HepG2 (cell line): ENCODE measurements around the gene LRPAP1. TPM values are rescaled to one million over a fixed set of nuclear protein-coding genes. Genes with fewer than 3 reads are reported as not detected.

ENCODE experiments used
- ATAC-seq: fragments of 200-7000 bp; cut with Tn5 transposase; 3 replicates; pipeline ENCODE4 v1.9.1; 2020; ENCODE audit warnings: mild to moderate bottlenecking, moderate library complexity
- BruUV-seq: library from RNA; stranded (reverse); fragments of 400-500 nt; replicated peaks from 2 replicates; lab custom pipeline; 2021; lab: Mats Ljungman, UMichigan
- CTCF ChIA-PET: fragments of 300-600 bp; formaldehyde crosslinking; extraction: SDS; loops from one replicate; lab custom pipeline; 2021; ENCODE audit warnings: low total read pairs, inconsistent platforms, low intra/inter-chr PET ratio; lab: Yijun Ruan, JAX
- POLR2A ChIA-PET: fragments of 350-600 bp; sonication (Branson Sonifier 250); formaldehyde crosslinking; loops from one replicate; lab custom pipeline; 2020; ENCODE audit warnings: antibody characterized with exemption, inconsistent platforms; lab: Yijun Ruan, JAX
- DNase-seq: peaks from one replicate; pipeline ENCODE4 v3.0.0-alpha.2; 2015; ENCODE audit warnings: low spot score
- FAIRE-seq: peaks from 3 replicates; lab custom pipeline; 2011; peaks lifted over from hg19 to GRCh38; lab: Jason Lieb, UNC
- H2AFZ ChIP-seq: one replicate; pipeline ENCODE4 v1.6.1; 2011; ENCODE audit warnings: low read length, inconsistent platforms
- H3K27ac ChIP-seq: fragments of 300-600 bp; 3 replicates; pipeline ENCODE4 v1.8.0; 2011; ENCODE audit warnings: mixed run types, mild to moderate bottlenecking, mixed read lengths, low read length, inconsistent platforms; ENCODE audit not compliant: insufficient read depth; ENCODE audit errors: extremely low read length
- H3K27me3 ChIP-seq, 2 experiments: fragments of 200-600 bp in 1 of 2; 2 replicates in 1 of 2; 3 replicates in 1 of 2; pipeline versions ENCODE4 v1.6.0 to v1.8.0; 2011; ENCODE audit warnings: low read length in 2 of 2, mild to moderate bottlenecking in 2 of 2, moderate library complexity in 2 of 2, inconsistent platforms in 1 of 2; ENCODE audit not compliant: insufficient read depth in 2 of 2, control insufficient read depth in 1 of 2
- H3K36me3 ChIP-seq, 2 experiments: fragments of 200-600 bp in 1 of 2; replicated peaks in 1 of 2; 2 replicates in 1 of 2; 3 replicates in 1 of 2; pipeline versions ENCODE4 v1.5.1 to v1.8.0; 2011; ENCODE audit warnings: low read length in 2 of 2, inconsistent platforms in 1 of 2; ENCODE audit not compliant: insufficient read depth in 2 of 2, control insufficient read depth in 1 of 2
- H3K4me1 ChIP-seq: 2 replicates; pipeline ENCODE4 v1.5.1; 2012; ENCODE audit warnings: low read length, inconsistent platforms; ENCODE audit not compliant: insufficient read depth
- H3K4me2 ChIP-seq: 2 replicates; pipeline ENCODE4 v1.6.0; 2011; ENCODE audit warnings: low read depth, low read length, inconsistent platforms
- H3K4me3 ChIP-seq, 3 experiments: fragments of 200-600 bp in 1 of 3; sonication (generic), shearing (Covaris generic) in 1 of 3; replicated peaks in 1 of 3; 2 replicates each; pipeline ENCODE4 v1.5.1; 2011 to 2016; ENCODE audit warnings: low read length in 3 of 3, inconsistent platforms in 2 of 3, low read depth in 2 of 3, mild to moderate bottlenecking in 2 of 3, control low read depth in 1 of 3, mixed read lengths in 1 of 3; ENCODE audit not compliant: insufficient read depth in 1 of 3
- H3K79me2 ChIP-seq: one replicate; pipeline ENCODE4 v1.6.1; 2011; ENCODE audit warnings: low read length, inconsistent platforms; ENCODE audit not compliant: insufficient read depth
- H3K9ac ChIP-seq: 2 replicates; pipeline ENCODE4 v1.6.0; 2011; ENCODE audit warnings: mild to moderate bottlenecking, low read depth, low read length, inconsistent platforms; ENCODE audit not compliant: insufficient read depth
- H3K9me3 ChIP-seq: 2 replicates; pipeline ENCODE4 v1.5.1; 2012; ENCODE audit warnings: mild to moderate bottlenecking, low read length
- H4K20me1 ChIP-seq: 2 replicates; pipeline ENCODE4 v1.6.0; 2011; ENCODE audit warnings: inconsistent platforms, mild to moderate bottlenecking, low read length, moderate library complexity; ENCODE audit not compliant: insufficient read depth
- ARID2 ChIP-seq: sonication (generic); formaldehyde crosslinking; IDR thresholded peaks from 2 replicates; pipeline ENCODE4 v1.8.1; 2022; ENCODE audit warnings: mild to moderate bottlenecking, missing genetic modification reagents, borderline replicate concordance
- BRD4 ChIP-seq: sonication (generic); formaldehyde crosslinking; IDR thresholded peaks from 2 replicates; pipeline ENCODE4 v1.4.0; 2020; ENCODE audit warnings: missing genetic modification reagents
- KLF12 ChIP-seq: sonication (generic); formaldehyde crosslinking; IDR thresholded peaks from 2 replicates; pipeline ENCODE4 v1.4.0; 2020; ENCODE audit warnings: missing genetic modification reagents, borderline replicate concordance
- PHF8 ChIP-seq: sonication (generic); formaldehyde crosslinking; IDR thresholded peaks from 2 replicates; pipeline ENCODE4 v1.5.0; 2020; ENCODE audit warnings: missing genetic modification reagents
- SPEN ChIP-seq: sonication (generic); formaldehyde crosslinking; IDR thresholded peaks from 2 replicates; pipeline ENCODE4 v1.5.1; 2020; ENCODE audit warnings: low read depth, mild to moderate bottlenecking, missing genetic modification reagents
- U2AF1 ChIP-seq: fragments of 200-400 bp; formaldehyde crosslinking; optimal IDR thresholded peaks from 2 replicates; pipeline ENCODE3; 2017; ENCODE audit warnings: mild to moderate bottlenecking, low read depth, low read length
- ZNF17 ChIP-seq: sonication (generic); formaldehyde crosslinking; IDR thresholded peaks from 2 replicates; pipeline ENCODE4 v1.5.0; 2020; ENCODE audit warnings: mild to moderate bottlenecking, missing genetic modification reagents
- ZNF256 ChIP-seq: sonication (generic); formaldehyde crosslinking; conservative IDR thresholded peaks from 2 replicates; pipeline ENCODE4 v1.4.0; 2020; ENCODE audit warnings: missing genetic modification reagents
- WGBS: methylation state at CpG from one replicate; pipeline ENCODE4 v1.1.6; 2017; ENCODE audit warnings: low lambda C conversion rate; 5-methylcytosine and 5-hydroxymethylcytosine counted together
- in situ Hi-C: cut with HindIII; loops from 2 replicates; pipeline ENCODE4 v1.10.0; 2017; ENCODE audit warnings: low pct_unique_long_range_greater_than_20kb; ENCODE audit not compliant: extremely low pct_ligation_motif_present
- intact Hi-C: fragments of 100-400 bp; cut with micrococcal nuclease; formaldehyde crosslinking; loops from one replicate; pipeline ENCODE4 v1.10.0; 2022; ENCODE audit not compliant: unreplicated experiment
- polyA plus RNA-seq, 8 experiments: library from polyadenylated mRNA; depleted of rRNA in 3 of 8; stranded (reverse) in 7 of 8; unstranded in 1 of 8; fragments of >200 nt; fragmentation: Illumina TruSeq in 4 of 8; extraction: Trizol in 4 of 8; gene quantifications; 2 replicates each; pipeline versions ENCODE4 v1.2.1 to v1.2.3, GENCODE V29; 2011 to 2016; ENCODE audit warnings: low read depth in 4 of 8, missing spikeins in 1 of 8, mixed read lengths in 1 of 8; ENCODE audit not compliant: insufficient read depth in 1 of 8
- total RNA-seq, 5 experiments: library from RNA; depleted of rRNA; stranded (reverse); fragments of >200 nt; fragmentation: Illumina TruSeq; extraction: Trizol; gene quantifications; 2 replicates each; pipeline ENCODE4 v1.2.3, GENCODE V29; 2016; ENCODE audit warnings: low read depth in 1 of 5
- TF ChIP-seq, protein P1 (sequence below): sonication (generic); formaldehyde crosslinking; IDR thresholded peaks from 2 replicates; pipeline ENCODE4 v1.4.0; 2020; ENCODE audit warnings: missing genetic modification reagents

The LRPAP1 gene
- total and polyA plus RNA-seq, 2 of the 13 experiments (the other 11 are each of a cell fraction or from before 2014, with no cell fraction given) = 153 to 191 TPM

DNA sequence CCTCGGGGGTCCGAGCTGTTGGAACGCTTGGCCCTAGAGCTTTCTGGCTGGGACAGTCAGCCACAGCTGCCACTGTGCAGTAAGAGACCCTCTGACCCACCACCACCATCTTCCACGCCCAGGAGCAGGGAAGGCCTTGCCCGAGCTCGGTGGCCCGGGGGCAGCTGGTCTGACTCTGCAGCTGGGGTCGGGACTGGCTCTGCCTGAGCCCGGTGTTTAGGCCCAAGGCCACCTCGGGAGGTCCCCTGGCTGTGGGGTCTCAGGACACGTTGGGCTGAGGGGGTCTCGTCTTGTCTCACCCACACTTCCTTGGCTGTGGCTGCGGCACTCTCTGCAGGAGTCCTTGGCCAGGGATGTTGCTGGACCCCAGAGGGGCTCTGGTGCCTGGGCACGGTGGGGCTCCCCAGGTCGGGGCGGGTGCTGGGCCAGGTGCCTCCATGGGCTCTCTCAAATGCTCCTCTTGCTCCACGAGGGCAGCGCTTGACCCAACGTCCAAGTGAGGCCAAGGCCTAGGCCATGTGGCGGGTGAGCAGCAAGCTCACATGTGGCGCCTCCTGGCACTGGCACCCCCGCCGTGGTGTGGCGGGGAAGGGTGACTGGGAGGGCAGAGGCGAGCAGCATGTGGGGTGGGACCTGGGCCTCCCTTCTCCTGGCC lies 46.2 kb downstream of the LRPAP1 start:
- WGBS = no CpG with 5 or more reads among the region's 25 CpGs
- BruUV-seq = no TSS peak
- in situ Hi-C loops = no loop called here

DNA sequence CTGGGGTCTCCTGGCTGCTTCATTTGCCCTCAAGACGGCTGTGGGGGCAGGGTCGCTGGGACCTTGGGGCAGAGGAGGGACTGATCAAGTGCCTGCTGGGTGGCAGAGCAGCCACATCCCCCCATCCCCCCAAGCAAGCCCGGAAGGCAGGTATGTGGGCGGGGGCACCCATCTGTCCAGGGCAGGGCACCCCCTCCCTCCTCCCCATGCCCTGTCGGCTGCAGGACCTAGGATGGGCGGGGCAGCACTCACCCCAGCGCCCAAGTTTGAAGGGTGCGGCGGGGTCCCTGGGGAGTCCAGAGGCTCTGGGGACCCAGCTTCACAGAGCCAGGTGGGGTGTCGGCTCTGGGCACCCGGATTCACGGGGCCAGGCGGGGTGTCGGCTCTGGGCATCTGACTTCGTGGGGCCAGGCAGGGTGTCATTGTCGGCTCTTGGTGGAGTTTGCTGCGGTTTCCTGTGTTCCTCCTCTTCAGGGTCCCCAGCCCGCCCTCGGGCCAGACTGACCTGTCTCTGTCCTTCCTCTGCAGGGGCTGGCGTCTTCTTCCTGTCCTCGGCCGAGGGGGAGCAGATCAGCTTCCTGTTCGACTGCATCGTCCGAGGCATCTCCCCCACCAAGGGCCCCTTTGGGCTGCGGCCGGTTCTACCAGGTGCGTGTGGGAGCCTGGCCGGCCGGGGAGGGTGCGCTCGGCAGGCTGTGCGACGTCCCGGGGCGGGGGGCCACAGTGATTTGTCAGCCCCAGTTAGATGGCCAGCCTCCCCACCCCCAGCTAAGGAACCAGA lies 47.0 kb downstream of the LRPAP1 start:
- Histone ChIP-seq H4K20me1 (no peaks in the 10 kb centered on the region), H3K4me3 (no peak overlapping the region)
- WGBS = 20% methylated on average over 1 of the region's 36 CpGs
- TF ChIP-seq U2AF1 = no peak
- no peak for TF ChIP-seq PHF8 (CRISPR knock-in tag)
- no peak for TF ChIP-seq ARID2 (CRISPR knock-in tag)
- TF ChIP-seq KLF12 = no peak
- no peak for TF ChIP-seq SPEN (CRISPR knock-in tag)
- TF ChIP-seq, all 625 proteins: peak for 0
- no peak for FAIRE-seq
- intact Hi-C loops = no loop called here
- Histone ChIP-seq H3K9me3 (no peaks in the 10 kb centered on the region), H3K27ac (no peak overlapping the region), H3K4me2 (peak overlapping the region; percentile 24; the same call in 1 of the 2 replicates), H3K79me2 (no peaks in the 10 kb centered on the region), H3K9ac (no peak overlapping the region), H3K36me3 (no peaks in the 10 kb centered on the region), H2AFZ (no peak overlapping the region), H3K4me1 (peaks cover 15% of the 10 kb centered on the region), H3K27me3 (peaks cover 30 to 90% of the 10 kb centered on the region in 2 experiments)
- ChIA-PET POLR2A (no interaction called here), CTCF (no interaction called here)
- ATAC-seq = no peak
- no peak for DNase-seq
- in situ Hi-C loops = no loop called here
- BruUV-seq = no TSS peak

More for the DNA sequence above, 46.2 kb downstream of the LRPAP1 start:
- Histone ChIP-seq H4K20me1 (no peaks in the 10 kb centered on the region), H3K79me2 (no peaks in the 10 kb centered on the region), H3K4me2 (no peak overlapping the region), H3K36me3 (no peaks in the 10 kb centered on the region), H3K27me3 (peaks cover 30 to 92% of the 10 kb centered on the region in 2 experiments), H2AFZ (no peak overlapping the region), H3K9me3 (no peaks in the 10 kb centered on the region), H3K4me3 (no peak overlapping the region), H3K4me1 (peaks cover 7% of the 10 kb centered on the region), H3K27ac (no peak overlapping the region), H3K9ac (no peak overlapping the region)
- intact Hi-C loops = no loop called here
- ChIA-PET POLR2A (no interaction called here), CTCF (no interaction called here)
- FAIRE-seq (no peak), DNase-seq (no peak), ATAC-seq (no peak)
- no peak for TF ChIP-seq ZNF256 (CRISPR knock-in tag)
- TF ChIP-seq, protein P1, sequence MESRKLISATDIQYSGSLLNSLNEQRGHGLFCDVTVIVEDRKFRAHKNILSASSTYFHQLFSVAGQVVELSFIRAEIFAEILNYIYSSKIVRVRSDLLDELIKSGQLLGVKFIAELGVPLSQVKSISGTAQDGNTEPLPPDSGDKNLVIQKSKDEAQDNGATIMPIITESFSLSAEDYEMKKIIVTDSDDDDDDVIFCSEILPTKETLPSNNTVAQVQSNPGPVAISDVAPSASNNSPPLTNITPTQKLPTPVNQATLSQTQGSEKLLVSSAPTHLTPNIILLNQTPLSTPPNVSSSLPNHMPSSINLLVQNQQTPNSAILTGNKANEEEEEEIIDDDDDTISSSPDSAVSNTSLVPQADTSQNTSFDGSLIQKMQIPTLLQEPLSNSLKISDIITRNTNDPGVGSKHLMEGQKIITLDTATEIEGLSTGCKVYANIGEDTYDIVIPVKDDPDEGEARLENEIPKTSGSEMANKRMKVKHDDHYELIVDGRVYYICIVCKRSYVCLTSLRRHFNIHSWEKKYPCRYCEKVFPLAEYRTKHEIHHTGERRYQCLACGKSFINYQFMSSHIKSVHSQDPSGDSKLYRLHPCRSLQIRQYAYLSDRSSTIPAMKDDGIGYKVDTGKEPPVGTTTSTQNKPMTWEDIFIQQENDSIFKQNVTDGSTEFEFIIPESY (CRISPR knock-in tag) = 0 out of 2 replicates have a peak, but pooled peaks have one; percentile 10
- TF ChIP-seq BRD4 (CRISPR knock-in tag) = no peak
- peak; percentile 21; the same call in 1 of the 2 replicates for TF ChIP-seq ZNF17 (CRISPR knock-in tag)
